ENCODE results near the gene ASB5. TPM values are rescaled to one million over a fixed set of nuclear protein-coding genes. Genes with fewer than 3 reads are reported as not detected.

Gene ASB5
- polyA plus RNA-seq, 3 donors: not detected

DNA sequence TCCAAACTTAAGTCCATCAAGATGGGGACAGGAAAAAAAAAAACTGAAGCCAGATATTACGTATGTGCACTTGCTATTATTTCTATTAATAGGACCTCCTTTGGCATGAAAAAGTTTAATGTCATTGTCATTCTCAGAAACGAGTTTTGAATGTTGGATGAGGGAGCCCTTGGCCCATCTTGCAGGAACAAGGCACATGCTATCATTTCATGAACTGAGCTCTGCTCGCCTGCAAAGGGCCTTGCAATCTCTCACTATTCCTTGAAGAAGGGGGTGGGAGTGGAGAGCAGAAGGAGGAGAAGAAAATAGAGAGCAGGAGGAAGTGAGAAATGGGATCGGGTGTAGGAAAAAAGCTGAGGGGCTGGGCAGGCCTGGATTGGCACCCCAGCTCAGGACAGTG is 39.4 kb downstream of the ASB5 start:
- WGBS (ENCODE audit: insufficient coverage): 68% methylated on average over 3 of the region's 4 CpGs
- H3K9ac ChIP-seq (ENCODE audit: insufficient read depth, low read length, poor library complexity, severe bottlenecking): no peak overlapping the region
- TF ChIP-seq, protein P1, sequence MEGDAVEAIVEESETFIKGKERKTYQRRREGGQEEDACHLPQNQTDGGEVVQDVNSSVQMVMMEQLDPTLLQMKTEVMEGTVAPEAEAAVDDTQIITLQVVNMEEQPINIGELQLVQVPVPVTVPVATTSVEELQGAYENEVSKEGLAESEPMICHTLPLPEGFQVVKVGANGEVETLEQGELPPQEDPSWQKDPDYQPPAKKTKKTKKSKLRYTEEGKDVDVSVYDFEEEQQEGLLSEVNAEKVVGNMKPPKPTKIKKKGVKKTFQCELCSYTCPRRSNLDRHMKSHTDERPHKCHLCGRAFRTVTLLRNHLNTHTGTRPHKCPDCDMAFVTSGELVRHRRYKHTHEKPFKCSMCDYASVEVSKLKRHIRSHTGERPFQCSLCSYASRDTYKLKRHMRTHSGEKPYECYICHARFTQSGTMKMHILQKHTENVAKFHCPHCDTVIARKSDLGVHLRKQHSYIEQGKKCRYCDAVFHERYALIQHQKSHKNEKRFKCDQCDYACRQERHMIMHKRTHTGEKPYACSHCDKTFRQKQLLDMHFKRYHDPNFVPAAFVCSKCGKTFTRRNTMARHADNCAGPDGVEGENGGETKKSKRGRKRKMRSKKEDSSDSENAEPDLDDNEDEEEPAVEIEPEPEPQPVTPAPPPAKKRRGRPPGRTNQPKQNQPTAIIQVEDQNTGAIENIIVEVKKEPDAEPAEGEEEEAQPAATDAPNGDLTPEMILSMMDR (IDR thresholded peaks at IDR 0.05): no peak
- H3K27me3 Mint-ChIP-seq (ENCODE audit: low read depth in 3 of 3): peaks cover 0 to 11% (median 5%) of the 10 kb centered on the region in 3 donors
- no peak overlapping the region for H3K27ac Mint-ChIP-seq
- H3K9me3 Mint-ChIP-seq: peaks cover 0 to 2% (median 0%) of the 10 kb centered on the region in 7 donors
- intact Hi-C loops (cut with micrococcal nuclease): no loop called here
- no peak overlapping the region for H3K27ac ChIP-seq (ENCODE audit: low read depth in 1 of 2, low read length in 2 of 2)
- no peaks in the 10 kb centered on the region for H3K36me3 Mint-ChIP-seq
- no peak overlapping the region for H2AFZ ChIP-seq (ENCODE audit: insufficient read depth, low read depth, low read length, poor library complexity, severe bottlenecking)
- no peaks in the 10 kb centered on the region for H3K4me1 Mint-ChIP-seq
- no peaks in the 10 kb centered on the region for H3K9me3 ChIP-seq (replicated peaks in 1 of 2; ENCODE audit: control insufficient read depth in 1 of 2, insufficient read depth in 1 of 2, low read length in 2 of 2)
- H3K36me3 ChIP-seq (replicated peaks in 1 of 2; ENCODE audit: control insufficient read depth in 1 of 2, insufficient read depth in 2 of 2, low read length in 2 of 2): no peaks in the 10 kb centered on the region
- no peak overlapping the region for H3K4me3 ChIP-seq (replicated peaks in 1 of 3; ENCODE audit: low read depth in 2 of 3, low read length in 3 of 3)
- no peak overlapping the region for H3K4me2 ChIP-seq (replicated peaks; ENCODE audit: extremely low read depth, low read length, poor library complexity, severe bottlenecking)
- no peaks in the 10 kb centered on the region for H3K4me1 ChIP-seq (ENCODE audit: control insufficient read depth in 1 of 2, insufficient read depth in 2 of 2, low read length in 2 of 2)
- no peaks in the 10 kb centered on the region for H4K20me1 ChIP-seq (ENCODE audit: insufficient read depth, low read length)
- H3K79me2 ChIP-seq (ENCODE audit: insufficient read depth, low read length): no peaks in the 10 kb centered on the region
- H3K4me3 Mint-ChIP-seq: no peak overlapping the region
- no peak for DNase-seq
- H3K27me3 ChIP-seq (ENCODE audit: control insufficient read depth in 2 of 2, insufficient read depth in 2 of 2, low read length in 2 of 2): no peaks in the 10 kb centered on the region

DNA sequence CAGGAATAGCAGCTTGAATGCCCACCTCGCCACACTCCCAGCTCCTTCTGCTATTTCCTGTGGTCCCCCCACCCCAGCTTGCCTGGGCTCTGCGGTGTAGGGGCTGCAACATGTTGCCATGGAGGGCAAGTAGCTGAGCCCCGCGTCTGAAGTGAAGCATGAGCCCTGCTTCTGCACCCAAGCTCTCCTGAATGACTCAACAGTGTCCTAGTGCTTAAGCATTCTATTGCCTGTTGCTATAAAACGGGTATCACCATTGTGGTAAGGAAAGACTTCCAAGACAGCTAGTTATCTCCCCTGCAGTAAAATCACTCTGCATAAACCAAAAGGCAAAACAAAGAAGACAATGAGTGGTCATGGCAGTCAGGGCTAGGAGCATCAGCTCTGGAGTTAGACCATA is 42.3 kb downstream of the ASB5 start:
- H3K27ac ChIP-seq (ENCODE audit: low read depth in 1 of 2, low read length in 2 of 2): no peak overlapping the region

More for the DNA sequence above, 42.3 kb downstream of the ASB5 start:
- Mint-ChIP-seq H3K4me1 (no peaks in the 10 kb centered on the region), H3K4me3 (no peak overlapping the region), H3K27me3 (ENCODE audit: low read depth in 3 of 3) (peaks cover 0 to 8% (median 5%) of the 10 kb centered on the region in 3 donors), H3K36me3 (no peaks in the 10 kb centered on the region), H3K27ac (no peak overlapping the region), H3K9me3 (peaks cover 0 to 2% (median 0%) of the 10 kb centered on the region in 7 donors)
- Histone ChIP-seq H3K4me3 (replicated peaks in 1 of 3; ENCODE audit: low read depth in 2 of 3, low read length in 3 of 3) (no peak overlapping the region), H4K20me1 (ENCODE audit: insufficient read depth, low read length) (no peaks in the 10 kb centered on the region), H3K9ac (ENCODE audit: insufficient read depth, low read length, poor library complexity, severe bottlenecking) (no peak overlapping the region), H3K4me2 (replicated peaks; ENCODE audit: extremely low read depth, low read length, poor library complexity, severe bottlenecking) (no peak overlapping the region), H3K27me3 (ENCODE audit: control insufficient read depth in 2 of 2, insufficient read depth in 2 of 2, low read length in 2 of 2) (no peaks in the 10 kb centered on the region), H3K79me2 (ENCODE audit: insufficient read depth, low read length) (no peaks in the 10 kb centered on the region), H3K4me1 (ENCODE audit: control insufficient read depth in 1 of 2, insufficient read depth in 2 of 2, low read length in 2 of 2) (no peaks in the 10 kb centered on the region), H2AFZ (ENCODE audit: insufficient read depth, low read depth, low read length, poor library complexity, severe bottlenecking) (no peak overlapping the region), H3K9me3 (replicated peaks in 1 of 2; ENCODE audit: control insufficient read depth in 1 of 2, insufficient read depth in 1 of 2, low read length in 2 of 2) (no peaks in the 10 kb centered on the region), H3K36me3 (replicated peaks in 1 of 2; ENCODE audit: control insufficient read depth in 1 of 2, insufficient read depth in 2 of 2, low read length in 2 of 2) (no peaks in the 10 kb centered on the region)
- WGBS (ENCODE audit: insufficient coverage): 77% methylated on average over 4 of the region's 5 CpGs
- no peak for DNase-seq
- intact Hi-C loops (cut with micrococcal nuclease): no loop called here
- TF ChIP-seq, protein P1 (IDR thresholded peaks at IDR 0.05): no peak

Measured in CD14-positive monocyte (primary cell).